Fibroblast of peridontal ligament (primary cell): ENCODE data around the gene USP43.

Experiments
- DNase-seq: peaks from one replicate; pipeline ENCODE4 v3.0.0-alpha.2; 2010; ENCODE audit errors: extremely low read depth

Gene USP43

GRCh38 chr17:9703781-9704082 lies 58.4 kb downstream of the USP43 start:
- no peak for DNase-seq

GRCh38 chr17:9705745-9706144 lies 60.4 kb downstream of the USP43 start:
- no peak for DNase-seq

GRCh38 chr17:9707948-9708347 lies 62.6 kb downstream of the USP43 start:
- no peak for DNase-seq

DNA sequence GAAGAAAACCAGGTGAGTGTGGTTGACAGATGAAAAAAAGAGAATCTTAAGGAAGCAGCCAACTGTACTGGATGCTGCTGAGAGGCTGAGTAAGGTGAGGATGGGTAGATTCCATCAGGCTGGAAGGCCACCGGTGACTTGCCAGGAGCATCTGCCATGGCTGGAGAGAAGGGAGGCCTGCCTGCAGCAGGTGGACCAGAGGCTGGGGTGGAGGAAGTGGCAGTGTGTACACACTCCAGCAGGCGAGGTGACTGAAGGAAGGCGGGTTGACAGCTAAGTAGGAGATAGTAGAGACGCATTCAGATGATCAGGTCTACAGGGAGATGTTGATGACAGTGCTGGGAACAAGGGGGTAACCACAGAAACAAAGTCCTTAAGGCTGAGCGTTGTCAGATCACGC lies 69.5 kb downstream of the USP43 start:
- DNase-seq = no peak

DNA sequence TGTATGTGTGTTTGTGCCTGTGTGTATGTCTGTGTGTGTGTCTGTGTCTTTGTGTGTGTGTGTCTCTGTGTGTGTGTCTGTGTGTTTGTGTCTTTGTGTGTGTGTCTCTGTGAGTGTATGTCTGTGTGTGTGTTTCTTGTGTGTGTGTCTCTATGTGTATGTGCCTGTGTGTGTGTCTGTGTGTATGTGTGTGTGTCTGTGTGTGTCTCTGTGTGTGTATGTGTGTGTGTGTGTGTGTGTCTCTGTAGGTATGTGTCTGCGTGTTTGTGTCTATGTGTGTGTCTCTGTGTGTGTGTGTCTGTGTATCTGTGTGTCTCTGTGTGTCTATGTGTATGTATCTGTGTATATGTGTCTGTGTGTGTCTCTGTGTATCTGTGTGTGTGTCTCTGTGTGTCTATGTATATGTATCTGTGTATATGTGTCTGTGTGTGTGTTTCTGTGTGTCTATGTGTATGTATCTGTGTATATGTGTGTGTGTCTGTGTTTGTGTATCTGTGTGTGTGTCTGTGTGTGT lies 70.2 kb downstream of the USP43 start:
- no peak for DNase-seq

DNA sequence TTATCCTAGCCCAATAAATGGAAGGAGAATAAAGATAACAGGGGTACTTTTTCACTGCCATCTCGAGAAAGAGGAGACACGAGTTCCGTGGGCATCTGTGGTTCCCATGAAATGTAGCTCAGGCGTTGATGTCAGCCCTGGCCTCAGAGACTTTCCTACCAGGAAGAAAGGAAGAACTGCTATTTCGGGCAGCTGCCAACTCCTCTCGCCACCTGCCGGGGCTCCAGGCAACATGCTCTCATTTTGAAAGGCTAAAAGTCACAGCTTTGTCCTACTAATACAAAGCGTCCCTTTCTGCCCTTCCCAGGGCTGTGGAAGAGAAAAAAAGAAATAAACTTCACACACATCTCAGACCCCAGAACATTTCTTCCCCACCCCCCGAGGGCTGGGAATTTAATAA lies 80.3 kb downstream of the USP43 start:
- no peak for DNase-seq

- DNase-seq = no peak
These were observed 81.0 kb downstream of the USP43 start for GRCh38 chr17:9726291-9726690.

- no peak for DNase-seq
These were observed 82.7 kb downstream of the USP43 start for GRCh38 chr17:9728005-9728404.

- DNase-seq = no peak
These were observed 83.2 kb downstream of the USP43 start for GRCh38 chr17:9728564-9728963.

DNA sequence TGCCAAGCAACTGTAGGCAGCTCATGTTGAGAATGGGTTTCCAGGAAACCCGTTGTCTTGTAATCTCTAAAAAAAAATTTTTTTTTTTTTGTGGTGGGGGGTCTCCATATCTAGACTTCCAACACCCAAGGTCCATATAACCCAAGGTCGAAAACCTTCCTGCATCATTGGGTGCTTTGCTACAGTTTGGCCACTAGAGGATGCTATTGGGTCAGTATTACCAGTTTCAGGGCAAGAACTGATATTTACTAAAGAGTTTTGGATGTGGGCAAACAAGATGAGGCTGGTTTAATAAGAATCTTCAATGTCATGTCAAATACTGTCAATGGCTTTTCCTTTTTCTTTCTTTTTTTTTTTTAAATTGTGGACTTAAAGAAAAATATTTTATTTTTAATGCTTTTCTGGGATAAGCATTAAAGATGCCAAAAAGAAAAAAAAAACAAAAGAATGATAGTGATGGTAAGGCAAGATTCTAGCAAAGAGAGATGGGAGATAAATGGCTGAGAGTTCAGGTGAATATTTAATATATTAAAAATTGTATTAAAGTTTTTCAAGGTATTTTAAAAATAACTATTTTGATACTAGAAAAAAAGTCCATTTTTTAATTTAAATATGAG lies 83.8 kb downstream of the USP43 start:
- DNase-seq = peak; percentile 3

- DNase-seq = no peak
These were observed 84.6 kb downstream of the USP43 start for GRCh38 chr17:9729735-9730420.

DNA sequence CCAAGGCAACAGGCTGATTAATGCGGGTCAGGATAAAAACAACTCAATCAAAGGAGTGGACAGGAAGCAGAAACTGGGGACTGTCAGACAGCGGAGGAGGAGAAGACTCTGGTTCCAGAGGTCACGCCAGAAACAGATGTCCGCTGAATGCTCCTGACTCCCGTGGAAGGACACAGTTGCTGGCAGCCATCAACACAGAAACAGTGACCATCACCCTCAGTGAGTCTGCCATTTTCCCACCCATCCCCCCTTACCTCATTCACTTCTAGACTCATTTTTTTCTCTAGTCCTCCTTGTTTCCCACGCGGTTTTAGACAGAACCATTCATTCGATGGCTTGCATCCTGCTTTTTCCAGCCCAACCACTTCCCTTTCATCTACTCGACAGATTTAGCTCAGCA lies 105.2 kb downstream of the USP43 start:
- DNase-seq = no peak

GRCh38 chr17:9755083-9755482 lies 109.8 kb downstream of the USP43 start:
- DNase-seq = no peak

DNA sequence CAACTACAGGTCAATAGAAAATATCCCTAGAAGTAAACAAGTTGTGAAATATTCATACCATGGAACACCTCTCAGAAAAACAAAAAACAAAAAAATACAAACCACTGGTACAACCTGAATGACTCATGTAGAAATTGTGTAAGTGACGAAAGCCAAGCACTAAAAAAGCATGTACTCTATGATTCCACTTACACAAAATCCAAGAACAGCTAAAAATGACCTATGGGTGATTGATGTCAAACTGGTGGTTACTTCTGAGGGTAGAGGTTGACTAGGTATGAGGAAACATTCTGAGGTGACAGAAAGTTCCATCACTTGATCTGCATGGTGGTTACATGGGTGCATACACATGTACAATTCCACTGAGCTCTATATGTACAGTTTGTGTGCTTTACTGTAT lies 114.9 kb downstream of the USP43 start:
- DNase-seq = no peak

DNA sequence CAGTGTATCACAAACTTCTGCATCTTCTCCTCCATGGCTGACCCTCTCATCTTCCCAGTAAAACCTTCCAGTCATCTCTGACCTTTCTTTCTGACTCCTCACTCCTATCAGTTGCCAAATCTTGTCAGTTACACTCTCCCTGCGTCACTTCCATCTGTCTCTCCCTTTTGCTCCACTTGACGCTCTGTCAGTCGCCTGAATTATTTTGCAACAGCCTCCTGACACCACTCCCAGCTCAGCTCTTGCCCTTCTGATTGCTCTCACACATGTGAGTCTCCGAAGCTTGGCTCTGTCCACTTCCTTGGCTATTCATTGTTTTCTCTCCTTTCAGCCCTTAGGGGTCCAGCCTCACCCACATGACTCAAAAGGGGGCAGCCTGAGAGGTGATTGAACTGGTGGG lies 118.3 kb downstream of the USP43 start:
- DNase-seq = no peak

DNA sequence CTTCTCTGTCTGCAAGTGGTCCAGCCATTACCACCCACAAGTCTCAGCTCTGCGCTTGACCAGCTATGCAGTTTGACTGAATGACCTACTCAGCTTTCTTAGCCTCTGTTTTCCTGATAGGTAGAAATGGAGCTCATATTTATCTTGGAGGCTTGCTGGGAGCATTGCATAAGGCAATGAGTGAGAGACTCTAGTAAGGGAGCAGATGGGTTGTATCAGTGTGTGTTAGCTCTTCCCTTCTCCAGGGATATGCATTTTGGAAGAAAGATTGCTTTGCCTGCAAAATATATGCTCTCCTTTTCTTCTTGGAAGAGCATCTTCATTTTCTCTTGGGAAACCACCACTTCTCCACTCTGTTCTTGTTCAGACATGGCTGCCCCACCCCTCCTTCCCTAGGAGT lies 120.0 kb downstream of the USP43 start:
- no peak for DNase-seq

DNA sequence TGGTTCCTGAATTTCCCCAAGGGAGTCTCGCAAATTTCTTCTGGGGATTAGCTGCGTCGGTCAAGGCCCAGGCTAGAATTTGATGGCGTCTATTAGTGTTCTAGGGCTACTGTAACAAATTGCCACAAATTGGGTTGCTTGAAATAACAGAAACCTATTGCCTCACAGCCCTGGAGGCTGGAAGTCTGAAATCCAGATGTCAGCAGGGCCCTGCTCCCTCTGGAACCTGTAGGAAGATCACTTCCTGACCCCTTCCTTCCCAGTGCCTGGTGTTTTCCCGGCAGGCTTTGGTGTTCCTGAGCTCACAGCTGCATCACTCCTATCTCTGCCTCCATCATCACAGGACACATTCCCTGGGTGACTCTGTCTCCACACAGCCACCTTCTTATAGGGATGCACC lies 121.7 kb downstream of the USP43 start:
- no peak for DNase-seq

- no peak for DNase-seq
These were observed 122.2 kb downstream of the USP43 start for GRCh38 chr17:9767432-9767991.

DNA sequence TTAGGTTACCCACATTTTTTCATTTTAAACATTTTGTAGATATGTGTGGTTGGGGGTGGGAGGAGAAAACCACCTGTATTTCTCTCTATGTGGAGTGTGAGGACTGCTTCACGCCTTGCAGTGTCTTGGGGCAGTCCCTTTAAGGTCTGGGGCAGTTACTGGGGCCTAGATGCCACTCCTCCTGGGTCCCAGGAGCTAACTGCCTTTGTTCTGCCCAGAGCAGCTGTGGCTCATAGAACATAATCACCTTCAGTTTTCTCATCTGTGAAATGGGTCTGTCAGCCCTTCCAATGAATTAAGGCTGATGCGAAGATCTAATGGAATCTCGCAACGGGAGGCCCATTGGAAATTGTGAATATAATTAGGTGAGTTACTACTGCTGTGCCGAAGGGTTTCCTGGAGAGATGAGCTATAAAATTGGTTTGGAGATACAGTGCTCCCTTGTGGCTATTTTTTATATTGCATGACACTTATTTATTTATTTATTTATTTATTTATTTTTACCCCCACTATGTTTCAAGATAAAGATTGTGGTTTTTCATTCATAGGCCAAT lies 123.1 kb downstream of the USP43 start:
- peak; percentile 3 for DNase-seq

- no peak for DNase-seq
These were observed 123.8 kb downstream of the USP43 start for GRCh38 chr17:9769036-9769695.

- DNase-seq = no peak
These were observed 126.1 kb downstream of the USP43 start for GRCh38 chr17:9771465-9771864.

GRCh38 chr17:9772658-9773057 lies 127.3 kb downstream of the USP43 start:
- DNase-seq = no peak

DNA sequence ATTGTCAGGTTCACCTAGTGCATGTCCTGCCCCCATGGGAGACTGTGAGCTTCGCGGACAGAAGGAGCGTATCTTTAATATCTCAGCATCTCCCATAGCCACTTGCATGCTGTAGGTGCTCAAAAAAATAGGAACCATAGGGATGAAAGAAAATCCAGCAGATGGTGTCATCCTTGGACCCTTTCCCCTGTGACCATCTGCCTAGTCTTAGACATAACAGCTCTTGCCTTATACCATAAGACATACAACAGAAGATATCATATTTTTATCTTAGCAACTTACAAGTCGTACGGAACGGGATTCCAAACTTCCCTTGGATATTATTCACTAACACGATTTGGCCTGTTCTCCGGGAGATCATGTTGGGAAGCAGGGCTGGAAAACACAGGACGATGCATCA lies 131.6 kb downstream of the USP43 start:
- no peak for DNase-seq
